H1 (cell line): Measurements from ENCODE around the gene TFCP2.

Source experiments
- ASH2L ChIP-seq: fragments of 200-600, 300-600 bp; sonication (generic); IDR thresholded peaks from one replicate; pipeline ENCODE4 v1.7.1; 2017; ENCODE audit warnings: low read length
- CBX8 ChIP-seq: fragments of 300-800, 300-1000 bp; sonication (generic); IDR thresholded peaks from 2 replicates; pipeline ENCODE4 v1.7.1; 2016; ENCODE audit warnings: low read depth, low read length, borderline replicate concordance
- CTCF ChIP-seq, 3 experiments: IDR thresholded peaks; 1 replicate in 2 of 3; 2 replicates in 1 of 3; pipeline versions ENCODE4 v1.5.1 to v1.6.1; 2011; ENCODE audit warnings: low read length in 3 of 3, mild to moderate bottlenecking in 3 of 3, inconsistent platforms in 2 of 3, low read depth in 1 of 3, moderate library complexity in 1 of 3; ENCODE audit not compliant: insufficient read depth in 1 of 3; ENCODE audit errors: control extremely low read depth in 1 of 3
- POLR2A ChIP-seq, 2 experiments: IDR thresholded peaks; 1 replicate in 1 of 2; 2 replicates in 1 of 2; pipeline ENCODE4 v1.6.1; 2011; ENCODE audit warnings: low read depth in 2 of 2, low read length in 2 of 2, mild to moderate bottlenecking in 2 of 2; ENCODE audit errors: control extremely low read depth in 1 of 2
- RXRA ChIP-seq: IDR thresholded peaks from 2 replicates; pipeline ENCODE4 v1.6.1; 2011; ENCODE audit warnings: low read depth, mild to moderate bottlenecking, low read length, moderate library complexity; ENCODE audit not compliant: insufficient read depth
- SUZ12 ChIP-seq: fragments of 200-600 bp; sonication (generic); IDR thresholded peaks from 2 replicates; pipeline ENCODE4 v1.6.1; 2012; ENCODE audit warnings: mild to moderate bottlenecking, inconsistent platforms, low read length, moderate library complexity, mixed read lengths
- TAF1 ChIP-seq: IDR thresholded peaks from 2 replicates; pipeline ENCODE4 v1.6.1; 2011; ENCODE audit warnings: mild to moderate bottlenecking, low read depth, low read length
- USF2 ChIP-seq: IDR thresholded peaks from 2 replicates; pipeline ENCODE4 v1.6.1; 2011; ENCODE audit warnings: low read length, improper control_type of control experiment

- TF ChIP-seq TAF1 = no peak
- TF ChIP-seq SUZ12 = no peak
- TF ChIP-seq ASH2L = no peak
- TF ChIP-seq CTCF (IDR thresholded peaks at IDR 0.05; ENCODE audit: control extremely low read depth in 1 of 3, insufficient read depth in 1 of 3, low read depth in 1 of 3, low read length in 3 of 3) = no peak
- no peak for TF ChIP-seq USF2
- TF ChIP-seq RXRA = no peak
- no peak for TF ChIP-seq CBX8
- no peak for TF ChIP-seq POLR2A (IDR thresholded peaks at IDR 0.05; ENCODE audit: control extremely low read depth in 1 of 2, low read depth in 2 of 2, low read length in 2 of 2)
These were observed 44.0 kb downstream of the TFCP2 start for GRCh38 chr12:51128919-51129318.
